Heart right ventricle (tissue), 16 donors: ENCODE results near the gene ZGLP1. TPM values are rescaled to one million over a fixed set of nuclear protein-coding genes. Genes with fewer than 3 reads are reported as not detected.

ENCODE experiments used
- ATAC-seq, 8 donors: fragments of 200-7000 bp; cut with Tn5 transposase; one replicate each; pipeline ENCODE4 v1.9.1; 2020; ENCODE audit warnings: mild to moderate bottlenecking in 8 of 8, moderate library complexity in 8 of 8, moderate number of reproducible peaks in 1 of 8
- DNase-seq, 2 donors: peaks; one replicate each; pipeline ENCODE4 v3.0.0-alpha.2; 2020
- H3K27ac ChIP-seq, 10 donors: fragments of 200-600 bp; sonication (generic) in 2 of 10; one replicate each; pipeline versions ENCODE4 v1.5.0 to v1.8.0; 2020 to 2022; ENCODE audit warnings: mild to moderate bottlenecking in 3 of 10
- H3K27me3 ChIP-seq, 7 donors: fragments of 200-600 bp; one replicate each; pipeline ENCODE4 v1.8.0; 2021 to 2022; ENCODE audit warnings: mild to moderate bottlenecking in 2 of 7
- H3K36me3 ChIP-seq, 9 donors: fragments of 200-600 bp; sonication (generic) in 1 of 9; one replicate each; pipeline versions ENCODE4 v1.5.0 to v1.8.0; 2020 to 2022; ENCODE audit warnings: mild to moderate bottlenecking in 2 of 9
- H3K4me1 ChIP-seq, 9 donors: fragments of 200-600 bp; sonication (generic) in 1 of 9; one replicate each; pipeline versions ENCODE4 v1.5.0 to v1.8.0; 2020 to 2022; ENCODE audit warnings: mild to moderate bottlenecking in 4 of 9
- H3K4me3 ChIP-seq, 10 donors: fragments of 200-600 bp; sonication (generic) in 2 of 10; one replicate each; pipeline versions ENCODE4 v1.5.0 to v1.8.0; 2020 to 2022; ENCODE audit warnings: mild to moderate bottlenecking in 7 of 10, moderate library complexity in 2 of 10
- H3K9me3 ChIP-seq, 11 donors: fragments of 200-600 bp in 10 of 11; sonication (generic) in 2 of 11; one replicate each; pipeline versions ENCODE4 v1.5.0 to v1.8.0; 2013 to 2022; ENCODE audit warnings: mild to moderate bottlenecking in 2 of 11, control low read depth in 1 of 11, moderate library complexity in 1 of 11
- WGBS, 2 donors: extraction: QIAGEN DNeasy Blood & Tissue Kit; methylation state at CpG; one replicate each; pipeline ENCODE4 v1.1.7; 2013; ENCODE audit warnings: inconsistent platforms in 1 of 2; 5-methylcytosine and 5-hydroxymethylcytosine counted together
- intact Hi-C, 10 donors: fragments of 100-400 bp; cut with DNase I; formaldehyde crosslinking; loops; one replicate each; pipeline versions ENCODE4 v1.11.1 to v1.14.2; 2022
- polyA plus RNA-seq, 2 donors: library from polyadenylated mRNA; stranded (reverse); fragments of 200-250 nt; gene quantifications; one replicate each; pipeline ENCODE4 v1.2.3, GENCODE V29; 2013
- total RNA-seq, 10 donors: library from RNA; stranded (reverse); fragmentation: NEBNext Ultra II Directional in 3 of 10; extraction: Animal tissue kit (Norgen Biotek cat#: 25700) in 3 of 10; gene quantifications; one replicate each; pipeline versions ENCODE4 v1.2.1 to v1.2.4, GENCODE V29; 2021 to 2023
- TF ChIP-seq, protein P1 (sequence below), 9 donors: fragments of 200-600 bp; sonication (generic) in 2 of 9; IDR thresholded peaks; one replicate each; pipeline versions ENCODE4 v1.5.0 to v1.8.0; 2021 to 2022; ENCODE audit warnings: antibody characterized with exemption in 9 of 9, mild to moderate bottlenecking in 5 of 9, moderate library complexity in 1 of 9
- donor health status: Arrhythmogenic right ventricular cardiomyopathy.
- donor health status: ischemic (EF 13 %, LVEDD 7.1; RV severe dilation, severe dysfunction).
- donor health status: healthy with polysubstance abuse.
- donor health status: DM: no; HTN: yes; CAD: no.
- donor health status: DM: no; HTN: no; CAD: no.
- donor health status: ischemic (EF 25% LVEDD 6.9; RV normal size, moderate dysfunction).
- donor health status: ischemic (EF 25% LVEDD 5.7; RV mildly dilated, moderate dysfunction).
- donor health status: healthy.
- donor health status: DM: yes; HTN: yes; CAD: no.
- donor health status: Ischemic cardiomyopathy.
- donor health status: ischemic (EF 35%, LVEDD 5.7; RV mildly dilated, moderate dysfunction).
- donor health status: nonischemic (EF 11% LVEDD 7.7; RV severe dilation, severe dysfunction).
- donor health status: DM: yes; HTN: yes; CAD: no.
- donor health status: PGD.
- donor health status: ischemic (EF 29% LVEDD 5.4; RV normal size, mild dysfunction).
- donor health status: nonischemic (EF 23%, LVEDD 6.1; RV moderate dilation, normal function).

The ZGLP1 gene
- total and polyA plus RNA-seq, 12 donors = 0.34 to 8.9 (median 0.89) TPM

- 91 to 96% methylated on average over 2 of the region's 2 CpGs for WGBS, 2 donors
- intact Hi-C loops = loop anchor here in 1 of 10 donors (10.0 kb wide), 1 partner anchor 321 kb away; the partner anchor contains the start of gene OLFM2
- no peaks in the 10 kb centered on the region for H3K27me3 ChIP-seq
- TF ChIP-seq, protein P1, sequence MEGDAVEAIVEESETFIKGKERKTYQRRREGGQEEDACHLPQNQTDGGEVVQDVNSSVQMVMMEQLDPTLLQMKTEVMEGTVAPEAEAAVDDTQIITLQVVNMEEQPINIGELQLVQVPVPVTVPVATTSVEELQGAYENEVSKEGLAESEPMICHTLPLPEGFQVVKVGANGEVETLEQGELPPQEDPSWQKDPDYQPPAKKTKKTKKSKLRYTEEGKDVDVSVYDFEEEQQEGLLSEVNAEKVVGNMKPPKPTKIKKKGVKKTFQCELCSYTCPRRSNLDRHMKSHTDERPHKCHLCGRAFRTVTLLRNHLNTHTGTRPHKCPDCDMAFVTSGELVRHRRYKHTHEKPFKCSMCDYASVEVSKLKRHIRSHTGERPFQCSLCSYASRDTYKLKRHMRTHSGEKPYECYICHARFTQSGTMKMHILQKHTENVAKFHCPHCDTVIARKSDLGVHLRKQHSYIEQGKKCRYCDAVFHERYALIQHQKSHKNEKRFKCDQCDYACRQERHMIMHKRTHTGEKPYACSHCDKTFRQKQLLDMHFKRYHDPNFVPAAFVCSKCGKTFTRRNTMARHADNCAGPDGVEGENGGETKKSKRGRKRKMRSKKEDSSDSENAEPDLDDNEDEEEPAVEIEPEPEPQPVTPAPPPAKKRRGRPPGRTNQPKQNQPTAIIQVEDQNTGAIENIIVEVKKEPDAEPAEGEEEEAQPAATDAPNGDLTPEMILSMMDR (IDR thresholded peaks at IDR 0.05) = no peak
- DNase-seq = no peak
- ATAC-seq = no peak
- peaks cover 3 to 40% (median 16%) of the 10 kb centered on the region in 9 donors for H3K4me1 ChIP-seq
- H3K27ac ChIP-seq = no peak overlapping the region
- H3K4me3 ChIP-seq = no peak overlapping the region
- H3K9me3 ChIP-seq = no peaks in the 10 kb centered on the region
- H3K36me3 ChIP-seq = peaks cover 0 to 68% (median 34%) of the 10 kb centered on the region in 9 donors
Observed at GRCh38 chr19:10255358-10255757, 54.3 kb downstream of the ZGLP1 start.

Other genes with a start within 250 kb of the ZGLP1 start
- gene SHFL, start 223.5 kb downstream of the ZGLP1 start, total RNA-seq = 10 to 100 TPM in 4 of 10 donors, 1 to 10 TPM in 6; 4.0 to 18.9 (median 9.6) TPM
- 10 to 100 TPM; 11.1 to 30.2 TPM for gene SHFL, start 223.5 kb downstream of the ZGLP1 start, polyA plus RNA-seq
- under 1 TPM in 1 of 10 donors, not detected in 9; 0.14 TPM for gene ANGPTL6, start 207.1 kb downstream of the ZGLP1 start, total RNA-seq
- under 1 TPM; 0.09 to 0.37 TPM for gene ANGPTL6, start 207.1 kb downstream of the ZGLP1 start, polyA plus RNA-seq
- 10 to 100 TPM; 17.6 to 43.3 (median 20.7) TPM for gene PPAN, start 203.5 kb downstream of the ZGLP1 start, total RNA-seq
- 10 to 100 TPM; 34.3 to 47.7 TPM for gene PPAN, start 203.5 kb downstream of the ZGLP1 start, polyA plus RNA-seq
- 10 to 100 TPM in 1 of 10 donors, 1 to 10 TPM in 9; 4.9 to 13.8 (median 6.8) TPM for gene P2RY11, start 198.1 kb downstream of the ZGLP1 start, total RNA-seq
- gene P2RY11, start 198.1 kb downstream of the ZGLP1 start, polyA plus RNA-seq = 1 to 10 TPM; 4.2 to 4.7 TPM
- gene EIF3G, start 189.9 kb downstream of the ZGLP1 start, total RNA-seq = 100 to 1,000 TPM; 146 to 193 (median 180) TPM
- gene EIF3G, start 189.9 kb downstream of the ZGLP1 start, polyA plus RNA-seq = 100 to 1,000 TPM; 113 to 241 TPM
- gene DNMT1, start 114.9 kb downstream of the ZGLP1 start, total RNA-seq = 10 to 100 TPM; 11.8 to 36.4 (median 21.6) TPM
- 10 to 100 TPM; 20.9 to 34.7 TPM for gene DNMT1, start 114.9 kb downstream of the ZGLP1 start, polyA plus RNA-seq
- 10 to 100 TPM in 1 of 10 donors, 1 to 10 TPM in 9; 1.8 to 12.2 (median 3.3) TPM for gene S1PR2, start 78.5 kb downstream of the ZGLP1 start, total RNA-seq
- gene S1PR2, start 78.5 kb downstream of the ZGLP1 start, polyA plus RNA-seq = 1 to 10 TPM; 1.8 to 4.8 TPM
- 10 to 100 TPM; 53.2 to 94.3 (median 69.0) TPM for gene MRPL4, start 57.6 kb downstream of the ZGLP1 start, total RNA-seq
- 100 to 1,000 TPM in 1 of 2 donors, 10 to 100 TPM in 1; 29.0 to 101 TPM for gene MRPL4, start 57.6 kb downstream of the ZGLP1 start, polyA plus RNA-seq
- 10 to 100 TPM in 3 of 10 donors, 1 to 10 TPM in 7; 3.6 to 66.6 (median 9.3) TPM for gene ICAM1, start 38.7 kb downstream of the ZGLP1 start, total RNA-seq
- 10 to 100 TPM in 1 of 2 donors, 1 to 10 TPM in 1; 6.9 to 12.1 TPM for gene ICAM1, start 38.7 kb downstream of the ZGLP1 start, polyA plus RNA-seq
- under 1 TPM in 9 of 10 donors, not detected in 1; 0.17 to 0.83 (median 0.48) TPM for gene ICAM4, start 22.9 kb downstream of the ZGLP1 start, total RNA-seq
- under 1 TPM; 0.59 to 0.73 TPM for gene ICAM4, start 22.9 kb downstream of the ZGLP1 start, polyA plus RNA-seq
- gene ICAM5, start 19.9 kb downstream of the ZGLP1 start, total RNA-seq = under 1 TPM in 7 of 10 donors, not detected in 3; 0.18 to 0.62 (median 0.34) TPM
- gene ICAM5, start 19.9 kb downstream of the ZGLP1 start, polyA plus RNA-seq = 1 to 10 TPM in 1 of 2 donors, under 1 TPM in 1; 0.51 to 1.0 TPM
- gene FDX2, start 6.2 kb upstream of the ZGLP1 start, total RNA-seq = 10 to 100 TPM; 11.7 to 21.8 (median 17.1) TPM
- gene FDX2, start 6.2 kb upstream of the ZGLP1 start, polyA plus RNA-seq = 10 to 100 TPM; 33.7 to 35.5 TPM
- 10 to 100 TPM in 9 of 10 donors, 1 to 10 TPM in 1; 10.0 to 16.9 (median 12.4) TPM for gene RAVER1, start 23.7 kb upstream of the ZGLP1 start, total RNA-seq
- gene RAVER1, start 23.7 kb upstream of the ZGLP1 start, polyA plus RNA-seq = 1 to 10 TPM; 5.1 to 9.5 TPM
- 10 to 100 TPM; 14.0 to 77.2 (median 17.9) TPM for gene ICAM3, start 29.8 kb upstream of the ZGLP1 start, total RNA-seq
- gene ICAM3, start 29.8 kb upstream of the ZGLP1 start, polyA plus RNA-seq = 10 to 100 TPM in 1 of 2 donors, 1 to 10 TPM in 1; 6.1 to 13.1 TPM
- gene TYK2, start 70.8 kb upstream of the ZGLP1 start, total RNA-seq = 10 to 100 TPM; 37.0 to 80.2 (median 55.8) TPM
- 100 to 1,000 TPM in 1 of 2 donors, 10 to 100 TPM in 1; 76.3 to 182 TPM for gene TYK2, start 70.8 kb upstream of the ZGLP1 start, polyA plus RNA-seq
- 100 to 1,000 TPM; 106 to 179 (median 121) TPM for gene CDC37, start 93.7 kb upstream of the ZGLP1 start, total RNA-seq
- gene CDC37, start 93.7 kb upstream of the ZGLP1 start, polyA plus RNA-seq = 100 to 1,000 TPM; 217 to 422 TPM
- 10 to 100 TPM; 10.4 to 50.7 (median 17.3) TPM for gene PDE4A, start 110.7 kb upstream of the ZGLP1 start, total RNA-seq
- gene PDE4A, start 110.7 kb upstream of the ZGLP1 start, polyA plus RNA-seq = 10 to 100 TPM in 1 of 2 donors, 1 to 10 TPM in 1; 3.5 to 14.3 TPM
- gene KEAP1, start 193.5 kb upstream of the ZGLP1 start, total RNA-seq = 10 to 100 TPM; 51.4 to 84.9 (median 60.0) TPM
- gene KEAP1, start 193.5 kb upstream of the ZGLP1 start, polyA plus RNA-seq = 10 to 100 TPM; 49.1 to 74.5 TPM
- gene S1PR5, start 207.6 kb upstream of the ZGLP1 start, total RNA-seq = 1 to 10 TPM in 1 of 10 donors, under 1 TPM in 6, not detected in 3; 0.12 to 1.1 (median 0.36) TPM
- gene S1PR5, start 207.6 kb upstream of the ZGLP1 start, polyA plus RNA-seq = under 1 TPM; 0.13 to 0.15 TPM
- gene ATG4D, start 234.1 kb upstream of the ZGLP1 start, total RNA-seq = 10 to 100 TPM; 47.6 to 62.4 (median 54.5) TPM
- 10 to 100 TPM; 62.0 to 66.2 TPM for gene ATG4D, start 234.1 kb upstream of the ZGLP1 start, polyA plus RNA-seq